ENCODE data around the gene SLC38A11.
"Not testable (repeated sequence)": the region's sequence is repeated elsewhere in the genome, so short reads cannot be mapped to it uniquely, and the experiment has no call there.

Gene SLC38A11

DNA sequence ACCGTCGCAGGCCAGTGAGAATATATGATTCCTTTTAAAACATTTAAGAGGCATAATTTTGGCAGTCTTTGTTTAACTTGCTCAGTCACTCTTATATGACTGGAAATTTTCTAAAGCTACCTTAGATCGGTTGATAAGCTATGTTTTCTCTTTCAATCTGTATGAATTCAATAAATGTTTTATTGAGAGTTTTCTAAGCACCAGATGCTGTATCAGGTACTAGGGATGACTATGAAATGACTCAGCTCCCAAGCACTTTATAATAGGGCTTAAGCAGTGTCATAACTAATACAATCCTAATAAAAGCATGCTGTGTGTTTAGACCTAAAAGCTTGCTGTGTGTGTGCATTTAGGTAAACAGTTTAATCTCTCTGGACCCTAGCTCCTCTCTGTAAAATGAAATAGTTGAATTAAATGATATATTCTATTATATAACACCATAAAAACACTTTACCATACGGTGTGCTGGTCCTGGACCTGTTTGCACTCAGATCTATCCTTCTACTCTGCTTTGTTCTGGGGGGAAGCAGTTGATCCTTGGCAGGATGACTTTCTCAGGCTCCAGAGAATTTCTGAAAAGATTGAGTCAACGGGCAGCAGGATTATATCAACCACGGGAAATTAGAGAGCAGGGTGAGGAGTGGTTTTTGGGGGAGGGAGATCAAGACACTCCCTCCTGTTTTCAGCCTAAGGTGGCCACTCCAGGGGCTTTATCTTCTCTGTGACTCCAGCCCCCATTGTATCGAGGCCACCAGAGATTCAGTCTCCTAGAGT lies 26.1 kb upstream of the SLC38A11 start:
- H3K27ac Mint-ChIP-seq: no peak overlapping the region
- no peaks in the 10 kb centered on the region for H3K9me3 Mint-ChIP-seq
- peaks cover 22% of the 10 kb centered on the region for H3K4me1 Mint-ChIP-seq
- H3K27me3 Mint-ChIP-seq: no peaks in the 10 kb centered on the region
- no peaks in the 10 kb centered on the region for H3K36me3 Mint-ChIP-seq
- ATAC-seq (ENCODE audit: low read depth) (no peak), DNase-seq (ENCODE audit: low spot score in 2 of 2) (no peak)
- no peak overlapping the region for H3K4me3 Mint-ChIP-seq

GRCh38 chr2:164980688-164981087 lies 25.4 kb upstream of the SLC38A11 start:
- DNase-seq (ENCODE audit: low spot score in 2 of 2); H3K9me3 Mint-ChIP-seq; H3K27ac Mint-ChIP-seq; H3K27me3 Mint-ChIP-seq; H3K4me3 Mint-ChIP-seq; ATAC-seq (ENCODE audit: low read depth); H3K36me3 Mint-ChIP-seq: not testable (repeated sequence)
- H3K4me1 Mint-ChIP-seq: peaks cover 18% of the 10 kb centered on the region

DNA sequence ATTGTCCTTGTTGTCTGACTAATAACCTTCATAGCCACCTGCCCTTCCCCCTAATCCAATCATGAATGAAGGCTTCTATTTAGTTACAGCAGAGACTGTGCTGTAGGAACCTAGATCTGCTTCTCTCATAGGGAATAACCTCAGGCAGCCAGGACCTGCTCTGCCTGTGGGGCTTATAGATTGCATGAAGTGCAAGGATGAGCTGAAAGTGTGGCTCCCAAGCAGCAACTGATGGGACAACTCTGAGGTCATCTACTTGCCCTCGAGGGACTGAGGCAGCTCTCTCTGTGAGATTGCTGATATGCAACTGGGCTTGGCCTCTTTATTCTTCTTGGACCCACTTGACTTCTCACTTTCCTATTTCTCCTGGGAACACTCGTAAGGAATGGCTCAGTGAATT lies 23.8 kb upstream of the SLC38A11 start:
- no peak for DNase-seq (ENCODE audit: low spot score in 2 of 2)
- Mint-ChIP-seq H3K4me3 (no peak overlapping the region), H3K4me1 (peaks cover 20% of the 10 kb centered on the region), H3K27ac (no peak overlapping the region), H3K9me3 (no peaks in the 10 kb centered on the region), H3K27me3 (no peaks in the 10 kb centered on the region), H3K36me3 (no peaks in the 10 kb centered on the region)
- ATAC-seq (ENCODE audit: low read depth): no peak

- not testable (repeated sequence) for H3K27ac Mint-ChIP-seq; H3K27me3 Mint-ChIP-seq; H3K36me3 Mint-ChIP-seq; H3K4me3 Mint-ChIP-seq; ATAC-seq (ENCODE audit: low read depth); H3K9me3 Mint-ChIP-seq; DNase-seq (ENCODE audit: low spot score in 2 of 2)
- peaks cover 22% of the 10 kb centered on the region for H3K4me1 Mint-ChIP-seq
These were observed 21.6 kb upstream of the SLC38A11 start for GRCh38 chr2:164976875-164977470.

GRCh38 chr2:164976301-164976700 lies 21.0 kb upstream of the SLC38A11 start:
- peaks cover 1% of the 10 kb centered on the region for H3K9me3 Mint-ChIP-seq
- H3K4me1 Mint-ChIP-seq: peaks cover 24% of the 10 kb centered on the region
- H3K27ac Mint-ChIP-seq: no peak overlapping the region
- H3K36me3 Mint-ChIP-seq: peaks cover 3% of the 10 kb centered on the region
- no peak for ATAC-seq (ENCODE audit: low read depth)
- H3K4me3 Mint-ChIP-seq: no peak overlapping the region
- H3K27me3 Mint-ChIP-seq: no peaks in the 10 kb centered on the region
- DNase-seq (ENCODE audit: low spot score in 2 of 2): no peak

DNA sequence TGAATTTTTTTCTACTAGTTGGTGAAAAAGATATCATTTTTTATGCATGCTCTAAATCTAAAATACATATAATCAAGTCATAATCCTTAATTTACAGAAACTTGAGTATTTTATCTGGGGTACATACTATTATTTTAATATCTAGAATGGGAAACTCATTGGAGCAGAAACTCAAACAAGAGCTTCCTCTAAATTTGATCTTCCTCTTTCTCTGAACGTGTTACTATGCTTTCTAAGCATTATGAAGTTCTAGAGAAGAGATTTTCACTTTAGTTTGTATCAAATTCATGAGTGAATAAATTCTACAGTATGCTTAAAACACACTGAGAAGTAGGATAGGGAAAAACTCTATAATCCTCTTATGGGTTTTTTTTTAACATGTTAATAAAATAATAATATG lies 20.6 kb upstream of the SLC38A11 start:
- Mint-ChIP-seq H3K36me3 (peaks cover 3% of the 10 kb centered on the region), H3K27me3 (no peaks in the 10 kb centered on the region), H3K27ac (no peak overlapping the region), H3K4me1 (peaks cover 24% of the 10 kb centered on the region), H3K4me3 (peak overlapping the region; percentile 28), H3K9me3 (peaks cover 1% of the 10 kb centered on the region)
- ATAC-seq (ENCODE audit: low read depth): peak; percentile 85
- DNase-seq (ENCODE audit: low spot score in 2 of 2): no peak

DNA sequence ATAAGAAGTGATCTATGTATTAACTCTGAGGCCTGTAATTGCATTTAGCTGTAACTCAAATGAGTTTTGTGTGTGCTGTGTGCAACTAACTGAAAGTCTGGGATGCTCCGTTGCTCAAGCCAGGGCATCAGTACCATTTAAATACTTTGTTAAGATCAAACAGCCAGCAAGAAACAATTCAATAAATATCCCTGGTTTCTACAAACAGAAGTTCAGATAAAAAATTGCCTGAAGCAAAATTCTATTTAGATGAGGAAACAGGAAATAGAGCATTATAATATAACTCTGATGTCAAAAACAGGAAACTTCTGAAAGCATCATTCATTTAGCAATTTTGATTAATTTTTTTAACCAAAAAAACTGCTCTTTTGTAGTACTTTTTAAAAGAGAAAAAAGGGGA lies 18.9 kb upstream of the SLC38A11 start:
- Mint-ChIP-seq H3K36me3 (peaks cover 3% of the 10 kb centered on the region), H3K27me3 (no peaks in the 10 kb centered on the region), H3K4me1 (peaks cover 31% of the 10 kb centered on the region), H3K27ac (no peak overlapping the region), H3K4me3 (no peak overlapping the region), H3K9me3 (peaks cover 1% of the 10 kb centered on the region)
- DNase-seq (ENCODE audit: low spot score in 2 of 2) (no peak), ATAC-seq (ENCODE audit: low read depth) (no peak)

- Mint-ChIP-seq H3K9me3 (peaks cover 1% of the 10 kb centered on the region), H3K27me3 (no peaks in the 10 kb centered on the region), H3K4me3 (no peak overlapping the region), H3K36me3 (peaks cover 3% of the 10 kb centered on the region), H3K27ac (no peak overlapping the region), H3K4me1 (peaks cover 30% of the 10 kb centered on the region)
- ATAC-seq (ENCODE audit: low read depth): no peak
- no peak for DNase-seq (ENCODE audit: low spot score in 2 of 2)
These were observed 16.9 kb upstream of the SLC38A11 start for GRCh38 chr2:164972216-164972615.

GRCh38 chr2:164969909-164970690 lies 14.8 kb upstream of the SLC38A11 start:
- Mint-ChIP-seq H3K27ac (peak overlapping the region; percentile 56), H3K36me3 (peaks cover 3% of the 10 kb centered on the region), H3K4me3 (no peak overlapping the region), H3K4me1 (peaks cover 32% of the 10 kb centered on the region), H3K27me3 (no peaks in the 10 kb centered on the region), H3K9me3 (peaks cover 1% of the 10 kb centered on the region)
- ATAC-seq (ENCODE audit: low read depth) (peak; percentile 64), DNase-seq (ENCODE audit: low spot score in 2 of 2) (no peak)

DNA sequence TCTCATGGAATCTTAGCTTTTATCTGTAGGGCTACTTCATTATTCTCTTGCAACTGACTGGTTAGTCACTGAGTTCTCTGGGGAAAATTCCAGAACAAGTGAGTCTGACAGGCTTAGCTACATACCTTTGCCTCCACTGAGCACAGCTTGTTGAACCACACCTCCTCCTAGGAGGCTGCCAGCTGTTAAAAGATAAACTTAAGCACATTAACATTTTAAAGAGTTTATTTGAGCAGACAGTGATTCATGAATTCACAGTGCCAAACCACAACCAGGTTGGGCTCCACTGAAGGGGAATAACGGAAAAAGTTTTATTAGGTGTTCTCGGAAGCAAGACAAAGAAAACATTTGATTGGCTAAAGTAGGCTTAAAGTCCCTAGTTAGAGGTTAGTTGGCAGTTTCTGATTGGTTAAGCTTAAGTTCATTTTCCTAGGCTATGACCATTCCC lies 12.5 kb upstream of the SLC38A11 start:
- no peak for ATAC-seq (ENCODE audit: low read depth)
- Mint-ChIP-seq H3K4me1 (peaks cover 38% of the 10 kb centered on the region), H3K4me3 (no peak overlapping the region), H3K27ac (no peak overlapping the region), H3K27me3 (no peaks in the 10 kb centered on the region), H3K36me3 (peaks cover 3% of the 10 kb centered on the region), H3K9me3 (peaks cover 1% of the 10 kb centered on the region)
- DNase-seq (ENCODE audit: low spot score in 2 of 2): no peak

DNA sequence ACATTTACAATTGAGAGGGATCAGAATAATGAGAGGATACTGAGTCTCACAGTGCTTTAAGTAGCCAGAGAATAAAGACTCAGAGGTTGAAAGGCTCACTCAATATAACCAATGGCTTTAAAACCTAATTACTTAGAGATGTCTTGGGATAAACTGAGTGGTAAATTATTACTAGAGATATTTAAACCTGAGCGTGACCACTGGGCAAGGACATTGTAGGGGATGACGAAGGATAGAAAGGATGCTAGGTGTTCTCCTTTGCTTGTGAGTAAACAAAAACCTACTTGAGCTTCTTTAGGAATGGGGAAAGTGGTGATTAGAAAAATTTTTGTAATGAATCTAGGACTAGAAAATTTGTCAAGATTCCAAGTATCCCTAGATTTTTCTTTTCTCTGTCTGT lies 12.0 kb upstream of the SLC38A11 start:
- no peaks in the 10 kb centered on the region for H3K27me3 Mint-ChIP-seq

GRCh38 chr2:164964700-164965099 lies 9.4 kb upstream of the SLC38A11 start:
- Mint-ChIP-seq H3K4me3 (no peak overlapping the region), H3K4me1 (peaks cover 27% of the 10 kb centered on the region), H3K9me3 (no peaks in the 10 kb centered on the region), H3K27ac (peak overlapping the region; percentile 40), H3K36me3 (no peaks in the 10 kb centered on the region), H3K27me3 (no peaks in the 10 kb centered on the region)
- no peak for DNase-seq (ENCODE audit: low spot score in 2 of 2)
- peak; percentile 56 for ATAC-seq (ENCODE audit: low read depth)

More for the DNA sequence above, 12.0 kb upstream of the SLC38A11 start:
- peaks cover 3% of the 10 kb centered on the region for H3K36me3 Mint-ChIP-seq
- no peak overlapping the region for H3K4me3 Mint-ChIP-seq
- DNase-seq (ENCODE audit: low spot score in 2 of 2) (no peak), ATAC-seq (ENCODE audit: low read depth) (no peak)
- H3K27ac Mint-ChIP-seq: no peak overlapping the region
- H3K9me3 Mint-ChIP-seq: peaks cover 1% of the 10 kb centered on the region
- H3K4me1 Mint-ChIP-seq: peaks cover 39% of the 10 kb centered on the region

DNA sequence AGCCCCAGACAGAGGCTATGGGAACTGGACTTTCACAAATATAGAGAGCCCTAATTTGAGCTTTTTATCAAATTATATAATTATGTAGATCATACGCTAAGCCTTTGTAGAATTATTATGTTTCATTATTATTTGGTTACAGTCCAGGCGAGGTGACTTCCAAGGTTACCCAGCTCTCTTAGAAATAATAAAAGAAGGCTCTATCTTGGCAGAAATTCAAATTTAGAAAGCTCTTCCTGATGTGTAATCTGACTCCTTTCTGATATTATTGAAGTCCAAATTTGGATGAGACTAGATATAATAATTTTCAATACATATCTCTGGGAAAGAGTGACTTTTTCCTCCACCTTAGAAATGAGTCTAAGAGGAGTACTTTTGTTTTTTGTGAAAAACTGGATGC lies 4.8 kb upstream of the SLC38A11 start:
- Mint-ChIP-seq H3K27ac (no peak overlapping the region), H3K4me1 (peaks cover 13% of the 10 kb centered on the region), H3K9me3 (no peaks in the 10 kb centered on the region), H3K27me3 (no peaks in the 10 kb centered on the region), H3K4me3 (no peak overlapping the region), H3K36me3 (no peaks in the 10 kb centered on the region)
- ATAC-seq (ENCODE audit: low read depth) (no peak), DNase-seq (ENCODE audit: low spot score in 2 of 2) (no peak)

- Mint-ChIP-seq H3K36me3 (peaks cover 4% of the 10 kb centered on the region), H3K27me3 (peaks cover 10% of the 10 kb centered on the region), H3K4me1 (peaks cover 7% of the 10 kb centered on the region), H3K9me3 (peaks cover 2% of the 10 kb centered on the region), H3K4me3 (peak overlapping the region; percentile 29), H3K27ac (no peak overlapping the region)
- DNase-seq (ENCODE audit: low spot score in 2 of 2): no peak
- no peak for ATAC-seq (ENCODE audit: low read depth)
These were observed 1.1 kb downstream of the SLC38A11 start for GRCh38 chr2:164954186-164954585.
